Activated naive CD8-positive, alpha-beta T cell treated with anti-CD3 and anti-CD28 coated beads, Interleukin-2, amount 50 U/mL, for 24 hours (primary cell): Measurements from ENCODE around the gene MACROD2.

Experiments used
- ATAC-seq: fragments of 150-1000 bp; cut with Tn5 transposase; one replicate; pipeline ENCODE4 v1.10.0; 2021
- DNase-seq: peaks from one replicate; pipeline ENCODE4 v3.0.0; 2021
- H3K27ac Mint-ChIP-seq: one replicate; pipeline ENCODE4 v1.8.0; 2021; ENCODE audit warnings: mild to moderate bottlenecking, mixed read lengths
- H3K27me3 Mint-ChIP-seq: one replicate; pipeline ENCODE4 v1.8.0; 2021; ENCODE audit warnings: mixed read lengths
- H3K36me3 Mint-ChIP-seq: one replicate; pipeline ENCODE4 v1.8.0; 2021; ENCODE audit warnings: low read depth, mixed read lengths
- H3K4me1 Mint-ChIP-seq: one replicate; pipeline ENCODE4 v1.8.0; 2021; ENCODE audit warnings: mixed read lengths
- H3K4me3 Mint-ChIP-seq: one replicate; pipeline ENCODE4 v1.8.0; 2021; ENCODE audit warnings: mild to moderate bottlenecking, moderate library complexity, mixed read lengths
- H3K9me3 Mint-ChIP-seq: one replicate; pipeline ENCODE4 v1.8.0; 2021; ENCODE audit warnings: mixed read lengths

The MACROD2 gene

GRCh38 chr20:14510341-14510740 lies 515.0 kb downstream of the MACROD2 start:
- no peak for ATAC-seq
- Mint-ChIP-seq H3K27ac (no peak overlapping the region), H3K9me3 (peaks cover 17% of the 10 kb centered on the region), H3K27me3 (no peaks in the 10 kb centered on the region), H3K36me3 (no peaks in the 10 kb centered on the region), H3K4me1 (no peaks in the 10 kb centered on the region), H3K4me3 (no peak overlapping the region)
- DNase-seq, result no peak

- no peaks in the 10 kb centered on the region for H3K27me3 Mint-ChIP-seq
- no peaks in the 10 kb centered on the region for H3K4me1 Mint-ChIP-seq
- ATAC-seq (no peak), DNase-seq (no peak)
- no peak overlapping the region for H3K27ac Mint-ChIP-seq
- no peak overlapping the region for H3K4me3 Mint-ChIP-seq
- peaks cover 16% of the 10 kb centered on the region for H3K9me3 Mint-ChIP-seq
- H3K36me3 Mint-ChIP-seq, result no peaks in the 10 kb centered on the region
These were observed 517.5 kb downstream of the MACROD2 start for GRCh38 chr20:14512839-14513238.

- Mint-ChIP-seq H3K4me3 (no peak overlapping the region), H3K27me3 (no peaks in the 10 kb centered on the region), H3K4me1 (no peaks in the 10 kb centered on the region), H3K9me3 (peaks cover 17% of the 10 kb centered on the region), H3K36me3 (no peaks in the 10 kb centered on the region), H3K27ac (no peak overlapping the region)
- DNase-seq (no peak), ATAC-seq (no peak)
These were observed 523.3 kb downstream of the MACROD2 start for GRCh38 chr20:14518648-14519047.

- no peaks in the 10 kb centered on the region for H3K36me3 Mint-ChIP-seq
- H3K4me3 Mint-ChIP-seq, result no peak overlapping the region
- ATAC-seq, result no peak
- H3K9me3 Mint-ChIP-seq, result peaks cover 9% of the 10 kb centered on the region
- DNase-seq, result no peak
- H3K4me1 Mint-ChIP-seq, result no peaks in the 10 kb centered on the region
- no peaks in the 10 kb centered on the region for H3K27me3 Mint-ChIP-seq
- H3K27ac Mint-ChIP-seq, result no peak overlapping the region
These were observed 525.7 kb downstream of the MACROD2 start for GRCh38 chr20:14521016-14521415.

GRCh38 chr20:14521436-14521835 lies 526.1 kb downstream of the MACROD2 start:
- DNase-seq, result no peak
- H3K27me3 Mint-ChIP-seq, result no peaks in the 10 kb centered on the region
- H3K9me3 Mint-ChIP-seq, result peaks cover 9% of the 10 kb centered on the region
- no peak for ATAC-seq
- H3K4me3 Mint-ChIP-seq, result no peak overlapping the region
- no peaks in the 10 kb centered on the region for H3K36me3 Mint-ChIP-seq
- no peak overlapping the region for H3K27ac Mint-ChIP-seq
- H3K4me1 Mint-ChIP-seq, result no peaks in the 10 kb centered on the region

- no peak overlapping the region for H3K4me3 Mint-ChIP-seq
- no peaks in the 10 kb centered on the region for H3K36me3 Mint-ChIP-seq
- peaks cover 9% of the 10 kb centered on the region for H3K9me3 Mint-ChIP-seq
- no peaks in the 10 kb centered on the region for H3K27me3 Mint-ChIP-seq
- no peak for DNase-seq
- H3K27ac Mint-ChIP-seq, result no peak overlapping the region
- no peaks in the 10 kb centered on the region for H3K4me1 Mint-ChIP-seq
- no peak for ATAC-seq
These were observed 527.3 kb downstream of the MACROD2 start for GRCh38 chr20:14522595-14522994.

GRCh38 chr20:14523090-14523489 lies 527.8 kb downstream of the MACROD2 start:
- H3K27ac Mint-ChIP-seq, result no peak overlapping the region
- no peak overlapping the region for H3K4me3 Mint-ChIP-seq
- no peak for ATAC-seq
- no peak for DNase-seq
- no peaks in the 10 kb centered on the region for H3K27me3 Mint-ChIP-seq
- H3K36me3 Mint-ChIP-seq, result no peaks in the 10 kb centered on the region
- H3K4me1 Mint-ChIP-seq, result no peaks in the 10 kb centered on the region
- H3K9me3 Mint-ChIP-seq, result peaks cover 9% of the 10 kb centered on the region

GRCh38 chr20:14525426-14525825 lies 530.1 kb downstream of the MACROD2 start:
- H3K9me3 Mint-ChIP-seq, result peaks cover 9% of the 10 kb centered on the region
- no peak overlapping the region for H3K27ac Mint-ChIP-seq
- no peak for ATAC-seq
- no peak for DNase-seq
- no peaks in the 10 kb centered on the region for H3K4me1 Mint-ChIP-seq
- H3K36me3 Mint-ChIP-seq, result no peaks in the 10 kb centered on the region
- no peaks in the 10 kb centered on the region for H3K27me3 Mint-ChIP-seq
- H3K4me3 Mint-ChIP-seq, result no peak overlapping the region

GRCh38 chr20:14526891-14527290 lies 531.6 kb downstream of the MACROD2 start:
- no peak for ATAC-seq
- H3K9me3 Mint-ChIP-seq, result peaks cover 5% of the 10 kb centered on the region
- H3K27ac Mint-ChIP-seq, result no peak overlapping the region
- no peaks in the 10 kb centered on the region for H3K36me3 Mint-ChIP-seq
- no peaks in the 10 kb centered on the region for H3K4me1 Mint-ChIP-seq
- no peak overlapping the region for H3K4me3 Mint-ChIP-seq
- DNase-seq, result no peak
- H3K27me3 Mint-ChIP-seq, result no peaks in the 10 kb centered on the region

GRCh38 chr20:14531786-14532185 lies 536.5 kb downstream of the MACROD2 start:
- H3K27me3 Mint-ChIP-seq, result no peaks in the 10 kb centered on the region
- no peaks in the 10 kb centered on the region for H3K36me3 Mint-ChIP-seq
- H3K27ac Mint-ChIP-seq, result no peak overlapping the region
- no peaks in the 10 kb centered on the region for H3K4me1 Mint-ChIP-seq
- H3K4me3 Mint-ChIP-seq, result no peak overlapping the region
- DNase-seq (no peak), ATAC-seq (no peak)
- peaks cover 5% of the 10 kb centered on the region for H3K9me3 Mint-ChIP-seq

- H3K9me3 Mint-ChIP-seq, result no peaks in the 10 kb centered on the region
- ATAC-seq (no peak), DNase-seq (no peak)
- H3K27ac Mint-ChIP-seq, result no peak overlapping the region
- H3K4me3 Mint-ChIP-seq, result no peak overlapping the region
- H3K4me1 Mint-ChIP-seq, result no peaks in the 10 kb centered on the region
- no peaks in the 10 kb centered on the region for H3K27me3 Mint-ChIP-seq
- H3K36me3 Mint-ChIP-seq, result no peaks in the 10 kb centered on the region
These were observed 541.4 kb downstream of the MACROD2 start for GRCh38 chr20:14536738-14537137.

GRCh38 chr20:14538433-14538832 lies 543.1 kb downstream of the MACROD2 start:
- Mint-ChIP-seq H3K4me1 (no peaks in the 10 kb centered on the region), H3K36me3 (no peaks in the 10 kb centered on the region), H3K27me3 (no peaks in the 10 kb centered on the region), H3K9me3 (no peaks in the 10 kb centered on the region), H3K4me3 (no peak overlapping the region), H3K27ac (no peak overlapping the region)
- ATAC-seq, result no peak
- DNase-seq, result no peak

GRCh38 chr20:14543040-14543439 lies 547.7 kb downstream of the MACROD2 start:
- Mint-ChIP-seq H3K36me3 (no peaks in the 10 kb centered on the region), H3K4me1 (no peaks in the 10 kb centered on the region), H3K4me3 (no peak overlapping the region), H3K27ac (no peak overlapping the region), H3K27me3 (no peaks in the 10 kb centered on the region), H3K9me3 (peaks cover 4% of the 10 kb centered on the region)
- ATAC-seq (no peak), DNase-seq (no peak)

- Mint-ChIP-seq H3K27me3 (no peaks in the 10 kb centered on the region), H3K4me3 (no peak overlapping the region), H3K27ac (no peak overlapping the region), H3K36me3 (no peaks in the 10 kb centered on the region), H3K4me1 (no peaks in the 10 kb centered on the region), H3K9me3 (peaks cover 9% of the 10 kb centered on the region)
- no peak for DNase-seq
- no peak for ATAC-seq
These were observed 549.4 kb downstream of the MACROD2 start for GRCh38 chr20:14544688-14545087.

- no peaks in the 10 kb centered on the region for H3K4me1 Mint-ChIP-seq
- DNase-seq (no peak), ATAC-seq (no peak)
- H3K27me3 Mint-ChIP-seq, result peaks cover 2% of the 10 kb centered on the region
- H3K27ac Mint-ChIP-seq, result no peak overlapping the region
- H3K4me3 Mint-ChIP-seq, result no peak overlapping the region
- H3K9me3 Mint-ChIP-seq, result peaks cover 16% of the 10 kb centered on the region
- H3K36me3 Mint-ChIP-seq, result no peaks in the 10 kb centered on the region
These were observed 555.3 kb downstream of the MACROD2 start for GRCh38 chr20:14550655-14551054.

- no peak for DNase-seq
- Mint-ChIP-seq H3K36me3 (no peaks in the 10 kb centered on the region), H3K4me1 (no peaks in the 10 kb centered on the region), H3K4me3 (no peak overlapping the region), H3K9me3 (peaks cover 8% of the 10 kb centered on the region), H3K27ac (no peak overlapping the region), H3K27me3 (peaks cover 2% of the 10 kb centered on the region)
- ATAC-seq, result no peak
These were observed 558.6 kb downstream of the MACROD2 start for GRCh38 chr20:14553774-14554534.
